ENCODE results near the gene PLEKHA5.

DNA sequence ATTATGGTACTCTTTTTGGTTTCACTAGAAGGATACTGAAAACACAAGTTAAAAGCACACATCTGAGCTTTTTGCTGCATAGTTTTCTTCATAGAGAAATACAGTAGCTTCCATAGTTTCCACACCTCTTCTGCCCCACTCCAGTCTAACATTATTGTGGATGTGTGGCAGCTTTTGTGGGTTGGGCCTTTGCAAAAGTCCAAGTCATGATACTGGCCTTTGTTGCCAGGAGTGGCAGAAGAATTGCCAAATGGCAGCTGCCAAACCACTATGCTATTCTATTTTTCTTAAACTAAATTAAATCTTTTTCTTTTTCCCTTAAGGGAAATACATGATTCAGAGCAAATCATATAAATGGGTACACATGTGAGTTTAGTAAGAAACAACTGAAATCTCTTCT is 114.8 kb downstream of the PLEKHA5 start:
- TF ChIP-seq, protein P1, sequence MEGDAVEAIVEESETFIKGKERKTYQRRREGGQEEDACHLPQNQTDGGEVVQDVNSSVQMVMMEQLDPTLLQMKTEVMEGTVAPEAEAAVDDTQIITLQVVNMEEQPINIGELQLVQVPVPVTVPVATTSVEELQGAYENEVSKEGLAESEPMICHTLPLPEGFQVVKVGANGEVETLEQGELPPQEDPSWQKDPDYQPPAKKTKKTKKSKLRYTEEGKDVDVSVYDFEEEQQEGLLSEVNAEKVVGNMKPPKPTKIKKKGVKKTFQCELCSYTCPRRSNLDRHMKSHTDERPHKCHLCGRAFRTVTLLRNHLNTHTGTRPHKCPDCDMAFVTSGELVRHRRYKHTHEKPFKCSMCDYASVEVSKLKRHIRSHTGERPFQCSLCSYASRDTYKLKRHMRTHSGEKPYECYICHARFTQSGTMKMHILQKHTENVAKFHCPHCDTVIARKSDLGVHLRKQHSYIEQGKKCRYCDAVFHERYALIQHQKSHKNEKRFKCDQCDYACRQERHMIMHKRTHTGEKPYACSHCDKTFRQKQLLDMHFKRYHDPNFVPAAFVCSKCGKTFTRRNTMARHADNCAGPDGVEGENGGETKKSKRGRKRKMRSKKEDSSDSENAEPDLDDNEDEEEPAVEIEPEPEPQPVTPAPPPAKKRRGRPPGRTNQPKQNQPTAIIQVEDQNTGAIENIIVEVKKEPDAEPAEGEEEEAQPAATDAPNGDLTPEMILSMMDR (conservative IDR thresholded peaks at IDR 0.05; ENCODE audit: low read depth in 2 of 2): no peak
- no peak for TF ChIP-seq EZH2 (IDR thresholded peaks at IDR 0.05; ENCODE audit: low read depth, unreplicated experiment)
- TF ChIP-seq ZNF114 (CRISPR knock-in tag; IDR thresholded peaks at IDR 0.05): no peak
- TF ChIP-seq POLR2AphosphoS5 (IDR thresholded peaks at IDR 0.05; ENCODE audit: low read depth): no peak
- TF ChIP-seq EZH2phosphoT487 (IDR thresholded peaks at IDR 0.05; ENCODE audit: unreplicated experiment): no peak
- no peak for TF ChIP-seq ZNF331 (CRISPR knock-in tag; IDR thresholded peaks at IDR 0.05; ENCODE audit: low read depth)
- TF ChIP-seq, protein P2, sequence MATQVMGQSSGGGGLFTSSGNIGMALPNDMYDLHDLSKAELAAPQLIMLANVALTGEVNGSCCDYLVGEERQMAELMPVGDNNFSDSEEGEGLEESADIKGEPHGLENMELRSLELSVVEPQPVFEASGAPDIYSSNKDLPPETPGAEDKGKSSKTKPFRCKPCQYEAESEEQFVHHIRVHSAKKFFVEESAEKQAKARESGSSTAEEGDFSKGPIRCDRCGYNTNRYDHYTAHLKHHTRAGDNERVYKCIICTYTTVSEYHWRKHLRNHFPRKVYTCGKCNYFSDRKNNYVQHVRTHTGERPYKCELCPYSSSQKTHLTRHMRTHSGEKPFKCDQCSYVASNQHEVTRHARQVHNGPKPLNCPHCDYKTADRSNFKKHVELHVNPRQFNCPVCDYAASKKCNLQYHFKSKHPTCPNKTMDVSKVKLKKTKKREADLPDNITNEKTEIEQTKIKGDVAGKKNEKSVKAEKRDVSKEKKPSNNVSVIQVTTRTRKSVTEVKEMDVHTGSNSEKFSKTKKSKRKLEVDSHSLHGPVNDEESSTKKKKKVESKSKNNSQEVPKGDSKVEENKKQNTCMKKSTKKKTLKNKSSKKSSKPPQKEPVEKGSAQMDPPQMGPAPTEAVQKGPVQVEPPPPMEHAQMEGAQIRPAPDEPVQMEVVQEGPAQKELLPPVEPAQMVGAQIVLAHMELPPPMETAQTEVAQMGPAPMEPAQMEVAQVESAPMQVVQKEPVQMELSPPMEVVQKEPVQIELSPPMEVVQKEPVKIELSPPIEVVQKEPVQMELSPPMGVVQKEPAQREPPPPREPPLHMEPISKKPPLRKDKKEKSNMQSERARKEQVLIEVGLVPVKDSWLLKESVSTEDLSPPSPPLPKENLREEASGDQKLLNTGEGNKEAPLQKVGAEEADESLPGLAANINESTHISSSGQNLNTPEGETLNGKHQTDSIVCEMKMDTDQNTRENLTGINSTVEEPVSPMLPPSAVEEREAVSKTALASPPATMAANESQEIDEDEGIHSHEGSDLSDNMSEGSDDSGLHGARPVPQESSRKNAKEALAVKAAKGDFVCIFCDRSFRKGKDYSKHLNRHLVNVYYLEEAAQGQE (IDR thresholded peaks at IDR 0.05; ENCODE audit: unreplicated experiment): no peak
- TF ChIP-seq CREB1 (CRISPR knock-in tag; IDR thresholded peaks at IDR 0.05; ENCODE audit: low read depth): no peak
- TF ChIP-seq, protein P3, sequence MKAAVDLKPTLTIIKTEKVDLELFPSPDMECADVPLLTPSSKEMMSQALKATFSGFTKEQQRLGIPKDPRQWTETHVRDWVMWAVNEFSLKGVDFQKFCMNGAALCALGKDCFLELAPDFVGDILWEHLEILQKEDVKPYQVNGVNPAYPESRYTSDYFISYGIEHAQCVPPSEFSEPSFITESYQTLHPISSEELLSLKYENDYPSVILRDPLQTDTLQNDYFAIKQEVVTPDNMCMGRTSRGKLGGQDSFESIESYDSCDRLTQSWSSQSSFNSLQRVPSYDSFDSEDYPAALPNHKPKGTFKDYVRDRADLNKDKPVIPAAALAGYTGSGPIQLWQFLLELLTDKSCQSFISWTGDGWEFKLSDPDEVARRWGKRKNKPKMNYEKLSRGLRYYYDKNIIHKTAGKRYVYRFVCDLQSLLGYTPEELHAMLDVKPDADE (IDR thresholded peaks at IDR 0.05): no peak
- TF ChIP-seq NANOG (IDR thresholded peaks at IDR 0.05; ENCODE audit: borderline replicate concordance): no peak
- TF ChIP-seq JUNB (IDR thresholded peaks at IDR 0.05; ENCODE audit: unreplicated experiment): no peak
- no peak for TF ChIP-seq STAT1 (IDR thresholded peaks at IDR 0.05; ENCODE audit: unreplicated experiment)

All from GM23338 (cell line).